Measurements from ENCODE around the gene TENM3.

Gene TENM3

DNA sequence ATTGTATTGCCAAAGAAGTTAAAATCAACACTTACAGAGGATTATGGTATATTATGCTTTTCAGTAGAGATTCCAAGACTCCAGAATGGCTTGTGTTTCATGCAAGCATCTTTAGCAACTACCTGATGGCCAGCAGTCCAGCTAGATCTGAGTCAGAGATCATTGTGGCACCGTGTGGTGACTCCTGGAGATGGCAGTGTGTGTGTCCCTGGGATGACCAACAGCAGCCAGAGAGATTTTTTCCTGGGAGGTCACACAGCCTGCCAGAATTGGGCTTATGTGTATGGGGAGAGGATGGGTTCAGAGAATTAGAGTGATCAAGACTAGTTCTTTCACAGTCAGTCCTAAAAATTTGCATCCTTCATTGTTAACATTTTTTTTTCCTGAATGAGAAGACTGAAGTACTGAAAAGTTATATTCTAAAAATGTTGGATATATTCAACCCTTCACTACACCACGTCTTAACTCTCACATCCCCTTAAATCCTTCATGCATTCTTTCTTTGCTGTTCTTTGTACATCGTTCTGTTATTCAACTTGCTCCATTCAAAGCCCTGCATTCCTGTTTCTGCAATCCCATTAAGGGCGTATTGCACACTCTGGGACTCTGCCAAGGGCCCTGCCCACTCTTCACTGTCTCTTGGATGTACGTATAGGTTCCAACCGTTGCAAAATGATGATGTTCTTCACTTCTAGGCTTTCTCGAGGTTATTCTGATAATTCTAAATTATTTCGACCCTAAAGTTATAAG lies 12.4 kb downstream of the TENM3 start:
- DNase-seq (ENCODE audit: low spot score) = no peak

DNA sequence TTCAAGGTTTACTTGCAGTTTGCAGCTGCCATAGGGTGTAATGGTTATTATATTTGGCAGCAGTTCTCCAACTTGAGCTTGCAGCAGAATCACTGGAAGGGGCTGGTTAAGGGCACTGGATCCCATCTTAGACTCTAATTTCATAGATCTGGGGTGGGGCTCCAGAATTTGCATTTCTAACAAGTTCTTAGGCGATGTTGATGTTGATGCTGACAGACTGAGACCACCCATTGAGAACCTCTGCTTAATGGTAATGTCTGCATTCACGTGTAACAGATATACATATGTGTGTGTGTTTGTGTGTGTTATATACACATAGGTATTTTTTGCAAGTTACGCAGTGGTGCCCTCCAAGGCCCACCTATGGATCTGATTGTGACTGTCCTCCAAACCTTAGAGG lies 13.8 kb downstream of the TENM3 start:
- DNase-seq (ENCODE audit: low spot score) = no peak

DNA sequence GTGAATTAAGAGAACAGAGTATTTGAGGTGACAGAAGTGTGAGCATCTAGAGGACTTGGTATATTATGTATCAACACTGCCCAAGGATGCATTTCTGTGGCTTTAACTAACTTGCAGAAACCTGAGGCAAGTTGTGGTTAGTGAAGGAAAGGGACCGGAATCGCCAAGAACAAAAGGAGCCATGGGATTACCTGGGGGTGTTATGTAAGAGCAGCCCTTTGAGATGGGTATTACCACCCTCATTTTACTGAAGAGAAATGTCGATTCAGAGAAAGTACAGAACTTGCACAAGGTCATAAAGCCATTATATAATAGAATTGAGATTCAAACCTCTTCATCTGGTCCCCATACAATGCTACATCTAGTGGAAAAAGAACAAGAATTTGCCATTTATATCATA lies 14.3 kb downstream of the TENM3 start:
- DNase-seq (ENCODE audit: low spot score) = no peak

DNA sequence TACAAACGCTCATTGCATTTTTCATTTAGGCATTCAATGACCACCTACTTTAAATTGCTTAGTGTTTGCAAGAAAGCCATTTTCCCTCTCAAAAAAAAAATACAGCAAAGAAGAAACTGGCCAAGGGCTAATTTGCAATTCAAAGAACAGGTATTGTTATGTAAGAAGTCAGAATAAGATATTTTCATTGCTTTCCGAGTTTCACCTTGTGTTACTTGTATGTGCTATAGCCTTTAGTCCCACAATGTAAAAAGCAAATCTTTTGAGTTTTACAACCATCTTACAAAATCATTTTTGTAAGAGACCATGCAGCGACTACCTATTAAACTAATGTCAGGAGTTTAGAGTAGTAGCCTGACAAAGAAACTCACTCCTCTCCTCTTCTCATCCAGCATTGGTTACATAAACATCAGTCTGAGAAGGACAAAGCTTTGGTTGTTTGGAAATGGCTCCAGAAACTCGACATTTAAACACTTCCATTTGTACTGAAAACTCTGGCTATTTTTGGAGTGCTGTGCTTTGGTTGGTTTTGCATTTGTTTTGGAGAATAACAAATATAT lies 15.3 kb downstream of the TENM3 start:
- no peak for DNase-seq (ENCODE audit: low spot score)

DNA sequence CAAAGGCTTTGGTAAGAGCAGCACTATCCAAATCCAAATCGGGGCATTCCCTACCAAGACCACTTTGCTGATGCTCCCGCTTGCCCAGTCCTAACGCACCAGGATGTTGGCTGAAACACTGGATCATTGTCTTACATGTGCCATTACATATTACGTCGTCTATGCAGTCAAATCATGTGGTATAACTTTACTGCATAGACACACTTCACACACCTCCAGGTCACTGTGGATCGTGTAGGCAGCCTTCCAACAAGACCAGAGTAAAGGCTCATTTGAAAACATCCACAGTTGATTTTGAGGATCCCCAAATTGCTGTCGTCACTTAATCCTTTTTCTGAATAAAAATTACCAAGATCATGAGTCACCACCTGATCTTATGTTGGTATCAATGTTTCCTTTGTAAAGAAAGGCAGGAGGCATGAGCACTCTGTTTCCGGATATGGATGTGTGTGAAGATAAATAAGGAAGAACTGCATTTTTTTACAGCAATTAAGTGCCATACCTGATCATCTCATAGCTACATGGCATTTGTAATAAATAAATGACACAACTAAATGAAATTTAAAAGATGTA lies 18.5 kb downstream of the TENM3 start:
- no peak for DNase-seq (ENCODE audit: low spot score)

DNA sequence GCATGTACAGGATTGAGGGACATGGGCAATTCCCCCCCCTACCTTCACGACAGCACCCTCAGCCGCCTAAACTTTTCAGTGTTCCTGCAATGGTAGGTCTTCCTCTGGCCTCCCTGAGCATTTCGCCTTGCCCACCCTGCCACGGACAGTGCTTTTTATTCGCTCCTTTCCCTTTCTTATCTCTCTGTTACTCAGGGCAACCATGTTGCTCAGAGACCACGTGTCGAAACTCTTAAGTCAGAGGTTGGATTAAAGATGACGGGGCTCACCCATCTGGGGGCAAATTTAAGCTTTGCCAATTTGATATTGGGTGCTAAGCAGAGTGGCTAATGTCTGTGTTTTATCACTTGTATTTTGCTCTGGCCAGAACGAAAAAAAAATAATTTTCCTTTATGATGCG lies 20.4 kb downstream of the TENM3 start:
- DNase-seq (ENCODE audit: low spot score) = no peak

DNA sequence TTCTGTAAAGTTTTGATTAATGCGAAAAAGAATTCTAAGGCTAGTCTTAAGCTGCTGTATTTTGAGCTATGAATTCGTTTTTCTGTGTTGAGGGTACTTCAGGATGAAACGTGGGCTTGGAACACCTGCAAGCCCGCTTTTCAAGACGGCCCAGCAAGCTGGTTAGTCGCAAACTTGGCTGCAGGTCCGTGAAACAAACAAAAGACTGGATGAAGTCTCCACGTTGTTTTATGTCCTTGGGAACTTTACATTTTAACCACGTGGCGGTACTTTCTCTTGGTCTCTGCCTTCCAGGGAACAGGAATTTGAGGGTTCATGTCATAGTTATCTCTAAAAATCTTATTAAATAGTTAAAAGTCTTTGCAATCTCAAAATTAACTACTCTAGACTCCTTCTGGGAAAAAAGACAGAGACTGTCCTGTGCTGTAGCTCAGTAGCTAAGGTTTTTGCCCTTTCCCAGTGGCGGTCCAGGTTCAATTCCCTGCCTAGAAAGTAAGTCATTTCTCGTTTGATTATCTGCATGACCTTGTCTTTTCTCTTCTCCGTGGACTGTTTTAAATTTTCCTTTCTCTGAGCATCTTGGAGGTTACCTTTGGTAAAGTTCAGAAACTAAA lies 21.0 kb downstream of the TENM3 start:
- no peak for DNase-seq (ENCODE audit: low spot score)

DNA sequence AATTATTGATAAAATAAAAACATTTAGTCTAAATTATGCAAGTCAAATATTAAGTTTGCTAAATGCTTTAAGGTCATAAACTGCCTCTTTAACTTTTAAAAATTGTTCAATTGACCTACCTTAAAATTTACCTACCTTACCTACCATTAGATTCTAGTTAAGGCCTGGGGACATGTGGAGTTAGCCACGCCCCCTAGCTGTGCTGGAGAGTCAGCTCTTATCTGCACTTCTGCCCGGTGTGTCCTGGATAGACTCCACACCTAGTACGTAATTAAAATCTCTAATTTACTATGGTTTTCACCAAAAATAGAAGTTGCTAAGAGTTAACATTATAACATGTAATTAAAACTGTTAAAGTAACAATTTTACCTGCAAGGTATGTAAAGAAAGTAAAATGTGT lies 22.7 kb downstream of the TENM3 start:
- no peak for DNase-seq (ENCODE audit: low spot score)

DNA sequence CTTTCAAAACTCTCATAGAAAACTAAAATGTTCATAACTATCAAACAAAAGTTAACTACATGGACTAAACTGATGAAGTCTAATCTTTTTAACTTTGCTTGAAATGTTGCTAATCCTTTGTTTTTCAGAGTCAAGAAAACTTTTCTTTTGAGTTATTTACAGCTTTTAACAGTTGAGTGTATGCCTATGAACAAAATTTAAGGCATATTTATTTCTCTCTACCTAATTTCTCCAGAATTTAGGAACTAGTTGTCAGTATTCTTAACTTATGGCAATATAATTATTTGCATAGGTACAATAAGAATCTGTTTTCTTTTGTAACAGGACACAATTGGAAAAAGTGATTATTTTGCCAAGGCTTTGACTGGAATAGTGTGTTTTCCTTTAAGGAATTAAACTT lies 23.8 kb downstream of the TENM3 start:
- DNase-seq (ENCODE audit: low spot score) = no peak

DNA sequence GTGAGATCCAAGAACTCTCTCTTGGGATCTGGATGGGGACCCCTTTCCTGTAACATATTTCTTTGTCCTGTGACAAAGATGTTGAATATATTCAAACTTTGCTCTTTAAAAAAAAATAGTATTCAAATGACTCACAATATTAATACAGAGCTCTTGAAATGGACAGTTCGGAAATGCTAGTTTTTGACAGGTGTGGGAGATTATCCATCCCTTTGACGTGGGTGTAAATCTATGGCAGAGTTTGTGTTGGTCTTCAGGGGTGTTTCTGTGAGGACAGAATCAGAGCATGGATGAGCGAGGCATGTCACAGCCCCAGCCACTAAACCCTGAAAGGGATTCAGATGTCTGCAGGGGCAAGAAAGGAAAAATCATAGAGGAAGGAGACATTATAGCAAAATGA lies 25.8 kb downstream of the TENM3 start:
- no peak for DNase-seq (ENCODE audit: low spot score)

DNA sequence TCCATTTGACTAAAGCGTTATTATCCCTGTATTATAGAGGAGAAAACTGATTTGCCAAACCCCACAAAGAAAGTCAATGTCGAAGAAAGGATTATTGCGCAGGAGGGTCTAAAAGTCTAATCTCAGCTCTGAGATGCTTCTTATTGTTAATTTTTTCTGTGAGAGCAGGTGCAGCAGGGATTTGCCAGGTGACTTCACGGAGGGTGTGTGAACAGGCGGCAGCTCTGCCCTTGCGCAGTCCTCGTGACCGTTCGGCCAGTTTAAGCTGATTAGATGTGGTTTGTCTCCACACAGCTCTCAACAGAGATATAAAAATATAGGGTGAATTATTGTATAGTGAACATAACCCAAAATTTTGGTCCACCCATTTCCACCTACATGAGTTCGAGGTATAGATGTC lies 28.5 kb downstream of the TENM3 start:
- DNase-seq (ENCODE audit: low spot score) = no peak

DNA sequence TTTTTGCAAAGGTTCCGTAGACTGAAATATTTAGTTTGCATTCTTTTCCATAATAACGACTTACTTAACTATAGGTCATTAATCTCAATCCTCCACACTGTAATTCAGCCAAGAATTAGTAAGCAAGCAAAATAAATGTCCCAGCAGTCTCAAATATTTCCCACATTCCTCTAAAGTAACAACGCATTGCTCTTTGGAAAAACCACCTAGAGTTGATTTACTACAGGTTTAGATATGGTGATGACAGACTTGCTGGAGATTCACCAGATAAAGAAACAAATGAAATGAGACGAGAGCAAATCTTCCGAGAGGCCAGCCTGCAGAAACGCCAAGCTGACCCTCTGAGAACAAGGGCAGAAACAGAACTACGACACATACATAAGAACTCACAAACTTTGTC lies 28.9 kb downstream of the TENM3 start:
- DNase-seq (ENCODE audit: low spot score) = no peak

DNA sequence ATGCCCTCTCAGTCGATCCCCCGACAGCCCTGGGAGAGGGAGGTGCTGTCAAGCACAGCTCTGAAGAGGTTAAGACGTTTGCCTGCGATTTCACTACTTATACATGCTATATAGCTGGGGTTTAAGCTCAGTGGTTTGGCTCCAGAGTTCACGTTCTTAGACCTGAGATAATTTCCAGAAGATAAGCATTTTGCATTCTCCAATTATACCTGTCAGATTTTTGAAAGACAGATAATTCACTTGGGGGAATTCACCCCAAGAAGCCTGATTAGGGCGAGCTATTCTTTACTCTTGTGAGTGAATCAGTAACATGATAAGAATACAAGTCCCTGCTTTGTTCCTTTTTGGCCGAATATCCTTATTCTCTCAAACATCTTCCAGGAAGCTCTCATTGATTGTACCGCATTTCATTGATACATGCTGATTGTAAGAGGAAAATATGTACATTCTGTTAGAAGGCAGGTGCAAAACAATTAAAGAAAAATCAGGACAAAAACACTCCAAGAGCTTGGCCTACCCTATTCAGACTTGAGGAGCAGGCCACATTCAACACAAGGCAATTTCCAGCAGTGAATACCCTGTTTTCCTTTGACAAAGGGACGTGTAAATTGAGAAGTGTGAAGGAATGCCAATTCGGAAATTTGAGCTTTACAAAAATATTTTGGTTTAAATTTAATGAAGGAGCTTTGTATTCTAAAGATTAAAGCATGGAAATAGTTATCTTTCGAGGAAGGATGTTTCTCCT lies 30.2 kb downstream of the TENM3 start:
- no peak for DNase-seq (ENCODE audit: low spot score)

DNA sequence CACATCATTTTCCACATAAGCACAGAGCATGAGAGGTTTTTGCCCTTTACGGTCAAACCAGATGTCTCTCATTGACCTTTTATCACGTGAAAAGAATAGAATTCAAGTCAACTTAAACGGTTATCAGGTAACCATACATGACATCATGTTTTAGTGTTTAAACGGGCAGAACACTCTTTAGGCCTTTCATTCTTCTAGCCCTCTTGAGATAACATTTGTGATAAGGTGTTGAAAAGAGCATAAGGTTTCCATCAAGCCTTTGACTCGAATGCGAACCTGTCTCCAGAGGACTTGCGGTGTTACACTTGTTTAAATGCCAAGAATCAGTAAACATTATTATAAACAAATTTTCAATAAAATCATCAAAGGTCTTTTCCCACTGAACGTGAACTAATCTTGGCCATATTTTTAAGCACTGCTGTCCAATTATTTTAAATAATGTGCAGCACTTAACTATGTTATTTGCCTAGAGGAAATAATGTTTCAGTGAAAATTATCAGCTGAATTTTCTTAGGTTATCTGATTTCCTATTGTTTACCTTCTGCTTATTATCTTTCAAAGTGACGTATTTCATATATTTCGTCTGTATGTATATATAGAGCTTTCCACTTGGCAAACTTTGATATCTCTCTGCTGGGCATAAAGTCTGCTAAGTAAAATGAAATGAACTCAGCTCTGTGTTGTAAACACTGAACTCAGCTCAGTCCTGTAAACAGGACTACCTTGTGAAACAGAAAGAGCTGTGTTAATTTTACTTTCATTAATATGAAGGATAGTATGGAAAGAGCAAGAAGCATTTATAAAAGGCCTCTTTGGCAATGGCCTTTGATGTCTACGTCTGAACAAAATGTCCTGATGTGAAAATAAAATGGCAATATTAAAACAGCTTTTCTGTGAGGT lies 33.3 kb downstream of the TENM3 start:
- no peak for DNase-seq (ENCODE audit: low spot score)

DNA sequence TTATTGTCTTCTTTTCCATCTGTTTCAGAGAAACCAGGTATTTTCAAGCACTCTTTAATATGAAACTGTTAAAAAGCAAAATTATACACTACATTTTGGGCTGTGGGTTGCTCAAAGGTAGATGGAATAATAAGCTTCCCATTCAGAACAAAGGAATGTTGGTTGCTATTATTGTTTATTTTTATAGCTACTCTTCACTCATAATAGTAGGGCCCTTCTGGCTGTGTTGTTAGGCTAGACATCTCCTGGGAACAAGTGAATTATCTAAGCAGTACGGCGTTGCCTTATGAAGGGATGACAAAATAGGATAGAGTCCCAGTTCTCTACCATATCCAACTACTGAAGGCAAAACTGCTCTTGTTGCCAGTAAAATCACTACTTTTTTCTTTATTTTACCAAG lies 34.2 kb downstream of the TENM3 start:
- DNase-seq (ENCODE audit: low spot score) = no peak

DNA sequence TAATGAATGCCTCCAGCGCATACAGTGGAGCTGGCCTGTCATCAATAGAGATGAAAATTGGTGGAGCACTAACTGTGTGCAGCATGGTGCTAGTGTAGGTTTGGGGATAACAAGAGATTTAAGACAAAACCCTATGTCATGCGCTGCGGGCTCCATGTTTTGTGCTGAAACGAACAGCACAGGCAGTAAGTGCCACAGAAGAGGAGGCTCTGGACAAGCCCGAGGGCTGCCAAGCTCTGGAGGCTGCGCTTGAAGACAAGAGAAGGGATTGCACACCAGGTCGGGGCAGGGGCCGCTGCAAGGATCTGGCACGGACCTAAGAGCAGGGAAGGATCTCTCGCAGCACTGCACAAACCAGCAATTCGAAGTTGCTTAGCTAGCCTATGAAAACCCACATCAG lies 35.5 kb downstream of the TENM3 start:
- DNase-seq (ENCODE audit: low spot score) = no peak

DNA sequence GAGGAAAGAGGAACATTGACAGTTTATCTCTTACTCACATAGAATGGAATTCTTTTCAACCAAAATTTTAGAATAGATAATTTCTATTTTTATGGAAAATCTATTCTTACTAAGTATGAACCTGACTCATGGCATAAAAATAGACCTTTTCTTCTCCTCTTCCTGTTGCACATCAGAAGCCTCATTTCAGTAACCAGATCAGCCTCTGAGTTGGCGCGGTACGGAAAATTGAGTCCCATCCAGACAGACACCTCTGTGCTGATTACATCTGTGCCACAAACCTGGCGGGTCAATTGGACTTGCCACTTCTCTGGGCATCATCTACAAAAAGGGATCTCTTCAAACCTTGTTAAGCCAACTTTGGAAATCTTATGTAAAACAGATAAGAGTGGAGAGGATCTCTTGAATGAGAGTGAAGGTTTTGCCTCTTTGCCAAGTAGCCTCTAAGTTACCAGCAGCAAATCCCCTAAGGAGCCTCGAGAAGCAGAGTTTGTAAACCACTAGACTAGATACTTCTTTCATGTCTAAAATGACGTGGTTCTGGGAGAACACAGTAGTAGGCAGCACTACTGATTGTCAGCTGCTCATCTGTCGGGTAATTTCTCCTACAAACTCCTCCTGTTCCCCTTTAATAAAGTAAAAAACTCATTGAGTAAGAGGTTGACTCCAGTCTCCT lies 37.4 kb downstream of the TENM3 start:
- no peak for DNase-seq (ENCODE audit: low spot score)

DNA sequence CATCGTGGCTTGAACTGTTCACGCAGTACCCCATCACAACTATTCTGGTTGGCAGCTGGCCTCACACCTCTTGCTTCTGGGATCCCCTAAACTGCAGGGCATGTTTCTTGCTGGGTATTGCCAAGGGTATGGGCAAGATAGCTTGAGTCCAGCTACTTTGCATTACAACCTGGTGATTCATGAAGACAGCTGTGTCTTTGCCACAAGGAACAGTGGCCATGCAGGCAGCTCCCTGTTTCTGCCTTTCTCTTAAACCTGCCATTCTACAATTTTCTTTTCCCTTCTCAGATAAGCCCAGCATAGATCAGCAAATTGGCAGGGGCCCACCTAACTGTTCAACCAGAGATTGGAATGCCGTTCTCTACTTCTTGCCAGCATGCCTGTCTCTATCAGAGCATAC lies 42.8 kb downstream of the TENM3 start:
- DNase-seq (ENCODE audit: low spot score) = no peak

DNA sequence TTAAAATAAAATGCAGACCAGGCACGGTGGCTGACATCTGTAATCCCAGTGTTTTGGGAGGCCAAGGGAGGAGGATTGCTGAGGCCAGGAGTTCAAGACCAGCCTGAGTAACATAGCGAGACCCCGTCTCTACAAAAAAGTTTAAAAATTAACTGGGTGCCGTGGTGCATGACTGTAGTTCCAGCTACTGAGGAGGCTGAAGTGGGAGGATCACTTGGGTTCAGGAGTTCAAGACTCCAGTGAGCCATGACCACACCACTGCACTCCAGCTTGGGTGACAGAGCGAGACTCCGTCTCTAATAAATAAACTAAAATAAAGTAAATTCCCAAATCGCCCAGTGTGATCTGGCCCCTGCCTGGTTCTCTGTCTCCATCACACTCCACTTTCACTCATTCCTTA lies 43.7 kb downstream of the TENM3 start:
- no peak for DNase-seq (ENCODE audit: low spot score)

DNA sequence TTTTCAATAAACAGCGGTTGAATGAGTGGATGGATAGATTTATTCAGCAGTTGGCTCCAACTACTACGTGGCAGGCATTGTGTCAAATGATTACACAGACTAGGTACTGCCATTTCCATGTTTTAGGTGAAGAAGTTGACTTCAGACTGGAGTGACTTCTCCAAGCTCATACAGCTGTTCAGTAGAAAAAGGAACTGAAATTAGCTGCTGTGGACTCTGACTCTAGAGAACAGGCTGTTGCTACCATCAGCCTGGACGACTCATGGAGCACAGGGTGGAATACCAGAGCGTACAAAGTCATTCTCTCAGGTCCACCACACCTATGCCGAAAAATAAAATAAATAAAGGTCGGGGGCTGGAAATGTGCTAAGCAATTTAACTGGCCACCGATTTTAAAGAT lies 45.3 kb downstream of the TENM3 start:
- no peak for DNase-seq (ENCODE audit: low spot score)

DNA sequence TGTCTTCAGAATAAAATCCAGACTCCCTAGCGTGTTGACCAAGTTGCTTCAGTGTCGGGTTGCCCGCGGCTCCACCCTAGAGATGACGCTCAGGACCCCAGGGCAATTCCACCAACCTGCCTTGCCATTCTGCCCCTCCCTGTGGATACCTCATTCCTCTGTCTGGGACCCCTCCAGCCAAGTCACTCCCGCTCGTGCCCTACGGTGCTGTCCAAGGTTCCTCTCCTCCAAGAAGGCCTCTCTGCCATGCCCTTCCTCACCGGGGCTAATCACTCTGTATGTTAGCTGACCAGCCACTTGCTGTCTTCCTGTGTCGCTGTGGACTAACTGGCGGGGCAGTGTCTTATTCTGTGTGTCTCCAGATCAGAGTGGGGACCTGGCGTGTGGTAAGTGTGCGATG lies 46.6 kb downstream of the TENM3 start:
- no peak for DNase-seq (ENCODE audit: low spot score)

Measured in HuH-7 (cell line).